Measurements from ENCODE around the gene EPB41L4A. TPM values are rescaled to one million over a fixed set of nuclear protein-coding genes. Genes with fewer than 3 reads are reported as not detected.

The EPB41L4A gene
- total RNA-seq, 1 donor from 2014 or later = 27.5 TPM

DNA sequence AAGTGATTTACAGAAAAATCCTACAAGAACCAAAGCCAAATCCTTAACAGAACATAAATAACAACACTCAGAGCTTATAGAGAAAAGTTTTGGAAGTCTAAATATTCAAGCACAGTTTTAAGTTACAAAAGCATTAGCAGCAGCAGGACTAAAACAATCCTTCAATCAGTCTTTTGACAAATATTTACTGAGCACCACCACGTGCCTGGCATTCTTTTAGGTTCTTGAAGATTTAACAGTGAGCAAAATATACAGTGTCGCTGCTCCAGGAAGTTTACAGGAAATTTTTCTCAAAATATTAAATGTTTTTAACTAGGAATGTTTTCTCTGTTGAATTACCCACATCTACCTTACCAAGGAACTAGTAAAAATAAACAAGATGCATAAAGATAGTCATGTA, 11.4 kb downstream of the EPB41L4A start:
- Histone ChIP-seq H3K9me3 (no peaks in the 10 kb centered on the region), H3K4me1 (peaks cover 3% of the 10 kb centered on the region), H3K36me3 (no peaks in the 10 kb centered on the region), H3K4me3 (no peak overlapping the region), H3K27me3 (no peaks in the 10 kb centered on the region), H3K27ac (no peak overlapping the region)
- intact Hi-C loops (cut with DNase I) = no loop called here
- DNase-seq (ENCODE audit: extremely low spot score in 2 of 2) = no peak
- TF ChIP-seq POLR2A (IDR thresholded peaks at IDR 0.05) (no peak), POLR2AphosphoS5 (IDR thresholded peaks at IDR 0.05; ENCODE audit: insufficient read depth in 1 of 2, low read depth in 1 of 2) (no peak)
- TF ChIP-seq, protein P1, sequence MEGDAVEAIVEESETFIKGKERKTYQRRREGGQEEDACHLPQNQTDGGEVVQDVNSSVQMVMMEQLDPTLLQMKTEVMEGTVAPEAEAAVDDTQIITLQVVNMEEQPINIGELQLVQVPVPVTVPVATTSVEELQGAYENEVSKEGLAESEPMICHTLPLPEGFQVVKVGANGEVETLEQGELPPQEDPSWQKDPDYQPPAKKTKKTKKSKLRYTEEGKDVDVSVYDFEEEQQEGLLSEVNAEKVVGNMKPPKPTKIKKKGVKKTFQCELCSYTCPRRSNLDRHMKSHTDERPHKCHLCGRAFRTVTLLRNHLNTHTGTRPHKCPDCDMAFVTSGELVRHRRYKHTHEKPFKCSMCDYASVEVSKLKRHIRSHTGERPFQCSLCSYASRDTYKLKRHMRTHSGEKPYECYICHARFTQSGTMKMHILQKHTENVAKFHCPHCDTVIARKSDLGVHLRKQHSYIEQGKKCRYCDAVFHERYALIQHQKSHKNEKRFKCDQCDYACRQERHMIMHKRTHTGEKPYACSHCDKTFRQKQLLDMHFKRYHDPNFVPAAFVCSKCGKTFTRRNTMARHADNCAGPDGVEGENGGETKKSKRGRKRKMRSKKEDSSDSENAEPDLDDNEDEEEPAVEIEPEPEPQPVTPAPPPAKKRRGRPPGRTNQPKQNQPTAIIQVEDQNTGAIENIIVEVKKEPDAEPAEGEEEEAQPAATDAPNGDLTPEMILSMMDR (IDR thresholded peaks at IDR 0.05) = no peak

GRCh38 chr5:112407240-112407639, 11.8 kb downstream of the EPB41L4A start:
- TF ChIP-seq, protein P1 (IDR thresholded peaks at IDR 0.05) = no peak
- TF ChIP-seq POLR2AphosphoS5 (IDR thresholded peaks at IDR 0.05; ENCODE audit: insufficient read depth in 1 of 2, low read depth in 1 of 2) = no peak
- no peak for TF ChIP-seq POLR2A (IDR thresholded peaks at IDR 0.05)
- no peaks in the 10 kb centered on the region for H3K36me3 ChIP-seq
- H3K9me3 ChIP-seq = no peaks in the 10 kb centered on the region
- intact Hi-C loops (cut with DNase I) = no loop called here
- H3K4me1 ChIP-seq = no peaks in the 10 kb centered on the region
- H3K27ac ChIP-seq = no peak overlapping the region
- H3K27me3 ChIP-seq = no peaks in the 10 kb centered on the region
- no peak overlapping the region for H3K4me3 ChIP-seq
- no peak for DNase-seq (ENCODE audit: extremely low spot score in 2 of 2)

- DNase-seq (ENCODE audit: extremely low spot score in 2 of 2) = no peak
- H3K9me3 ChIP-seq = no peaks in the 10 kb centered on the region
- no peak overlapping the region for H3K4me3 ChIP-seq
- no peaks in the 10 kb centered on the region for H3K4me1 ChIP-seq
- H3K36me3 ChIP-seq = no peaks in the 10 kb centered on the region
- TF ChIP-seq, protein P1 (IDR thresholded peaks at IDR 0.05) = no peak
- TF ChIP-seq POLR2A (IDR thresholded peaks at IDR 0.05) = no peak
- TF ChIP-seq POLR2AphosphoS5 (IDR thresholded peaks at IDR 0.05; ENCODE audit: insufficient read depth in 1 of 2, low read depth in 1 of 2) = no peak
- no peaks in the 10 kb centered on the region for H3K27me3 ChIP-seq
- intact Hi-C loops (cut with DNase I) = no loop called here
- no peak overlapping the region for H3K27ac ChIP-seq
Measured at GRCh38 chr5:112403069-112403468, 16.0 kb downstream of the EPB41L4A start.

GRCh38 chr5:112401924-112402323, 17.2 kb downstream of the EPB41L4A start:
- intact Hi-C loops (cut with DNase I) = no loop called here
- Histone ChIP-seq H3K27me3 (no peaks in the 10 kb centered on the region), H3K4me1 (no peaks in the 10 kb centered on the region), H3K36me3 (no peaks in the 10 kb centered on the region), H3K9me3 (no peaks in the 10 kb centered on the region), H3K27ac (no peak overlapping the region), H3K4me3 (no peak overlapping the region)
- TF ChIP-seq POLR2A (IDR thresholded peaks at IDR 0.05) (no peak), POLR2AphosphoS5 (IDR thresholded peaks at IDR 0.05; ENCODE audit: insufficient read depth in 1 of 2, low read depth in 1 of 2) (no peak)
- TF ChIP-seq, protein P1 (IDR thresholded peaks at IDR 0.05) = no peak
- no peak for DNase-seq (ENCODE audit: extremely low spot score in 2 of 2)

GRCh38 chr5:112397690-112398089, 21.4 kb downstream of the EPB41L4A start:
- no peak for DNase-seq (ENCODE audit: extremely low spot score in 2 of 2)
- intact Hi-C loops (cut with DNase I) = no loop called here
- Histone ChIP-seq H3K9me3 (no peaks in the 10 kb centered on the region), H3K27ac (no peak overlapping the region), H3K36me3 (no peaks in the 10 kb centered on the region), H3K27me3 (no peaks in the 10 kb centered on the region), H3K4me1 (no peaks in the 10 kb centered on the region), H3K4me3 (no peak overlapping the region)
- TF ChIP-seq POLR2AphosphoS5 (IDR thresholded peaks at IDR 0.05; ENCODE audit: insufficient read depth in 1 of 2, low read depth in 1 of 2) = no peak
- TF ChIP-seq, protein P1 (IDR thresholded peaks at IDR 0.05) = no peak
- TF ChIP-seq POLR2A (IDR thresholded peaks at IDR 0.05) = no peak
